ENCODE measurements around the gene RAD51B.
"Not testable (repeated sequence)": the region's sequence is repeated elsewhere in the genome, so short reads cannot be mapped to it uniquely, and the experiment has no call there.

RAD51B gene

DNA sequence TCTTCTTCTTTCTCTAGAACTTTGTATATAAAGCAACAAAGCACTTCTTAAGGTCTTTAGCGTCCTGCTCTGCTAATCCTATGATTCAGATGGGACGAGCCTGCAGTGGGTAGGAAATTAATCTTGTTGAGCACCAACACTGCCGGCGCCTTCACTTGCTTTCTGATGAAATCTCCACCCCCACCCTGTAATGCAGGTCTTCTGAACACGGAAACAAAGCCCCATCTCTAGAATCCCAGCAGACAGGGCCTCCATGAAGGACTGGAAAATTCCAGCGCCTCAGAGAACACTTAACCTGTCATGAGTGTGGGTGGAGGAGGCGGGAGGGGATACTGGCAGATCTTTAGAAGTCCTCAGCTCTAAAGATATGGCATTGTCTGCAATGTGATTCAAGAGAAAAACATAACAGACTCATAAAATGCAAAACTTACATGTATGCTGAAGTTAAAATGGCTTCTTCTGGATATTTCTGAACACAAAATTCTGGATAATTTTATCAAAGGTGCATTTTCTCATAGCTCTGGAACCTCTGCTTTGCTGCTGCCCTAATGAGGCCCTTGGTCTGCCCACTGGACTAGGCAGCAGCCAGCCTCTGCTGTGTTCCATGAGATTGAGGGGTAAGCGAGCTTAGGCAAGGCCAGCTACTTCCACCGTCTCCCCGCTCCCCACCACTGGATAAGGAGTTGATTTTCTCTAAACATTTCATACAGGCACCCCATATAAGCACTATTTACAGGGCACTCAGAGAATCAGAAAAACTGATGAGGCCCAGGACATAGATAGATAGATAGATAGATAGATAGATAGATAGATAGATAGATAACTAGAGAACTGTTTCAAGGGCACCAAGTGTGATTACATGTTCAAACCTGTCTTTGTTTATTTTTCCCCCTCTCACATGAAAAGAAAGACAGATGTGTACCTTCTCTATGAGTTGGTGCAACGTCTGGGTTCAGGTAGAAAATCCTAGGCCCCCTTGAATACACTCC, 930.2 kb downstream of the RAD51B start:
- no peak for DNase-seq (ENCODE audit: low spot score)

DNA sequence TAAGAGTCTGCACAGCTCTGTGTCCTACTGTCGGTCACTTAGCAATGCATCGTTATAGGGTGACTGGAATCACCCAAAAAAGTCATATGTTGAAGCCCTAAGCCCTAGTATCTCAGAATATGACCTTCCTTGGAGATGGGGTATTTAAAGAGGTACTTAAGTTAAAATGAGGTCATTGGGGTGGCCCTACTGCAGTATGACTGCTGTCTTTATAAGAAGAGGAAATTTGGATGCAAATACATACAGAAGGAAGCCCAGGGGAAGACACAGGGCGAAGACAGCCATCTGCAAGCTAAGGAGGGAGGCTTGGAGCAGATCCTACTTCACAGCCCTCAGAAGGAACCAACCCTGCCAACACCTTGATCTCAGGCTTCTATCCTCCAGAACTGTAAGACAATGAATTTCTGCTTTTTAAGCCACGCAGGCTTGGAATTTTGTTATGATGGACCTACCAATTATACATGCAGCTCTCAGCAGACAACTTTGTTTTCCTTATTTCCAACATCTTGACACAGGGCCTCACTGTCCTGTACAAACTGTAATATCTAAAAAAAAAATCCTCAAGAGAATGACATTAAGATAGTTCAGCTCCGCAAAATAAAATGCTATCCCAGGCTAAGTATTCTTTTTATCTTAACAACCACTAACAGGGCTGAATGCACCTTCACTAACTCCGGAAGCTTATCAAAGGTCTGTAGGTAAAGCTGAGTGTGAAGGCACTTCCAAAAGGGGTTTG, 932.9 kb downstream of the RAD51B start:
- no peak for DNase-seq (ENCODE audit: low spot score)

DNA sequence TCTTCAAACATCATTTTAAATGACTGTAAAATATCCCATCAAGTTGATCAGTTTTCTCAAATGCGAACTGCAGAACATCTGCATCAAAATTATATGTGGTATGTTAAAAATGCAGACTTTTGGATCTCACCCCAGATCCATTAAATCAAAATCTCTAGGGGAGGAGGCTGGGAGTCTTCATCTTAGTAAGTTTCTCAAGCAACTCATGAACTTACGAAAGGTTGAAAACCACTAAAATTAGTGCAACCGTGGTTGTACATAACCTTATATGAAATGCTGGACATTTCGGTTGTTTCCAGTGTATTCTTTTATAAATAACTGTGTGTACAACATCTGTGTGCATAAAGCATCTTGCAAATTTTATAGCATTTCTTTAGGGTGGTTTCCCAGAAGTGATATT, 934.1 kb downstream of the RAD51B start:
- no peak for DNase-seq (ENCODE audit: low spot score)

DNA sequence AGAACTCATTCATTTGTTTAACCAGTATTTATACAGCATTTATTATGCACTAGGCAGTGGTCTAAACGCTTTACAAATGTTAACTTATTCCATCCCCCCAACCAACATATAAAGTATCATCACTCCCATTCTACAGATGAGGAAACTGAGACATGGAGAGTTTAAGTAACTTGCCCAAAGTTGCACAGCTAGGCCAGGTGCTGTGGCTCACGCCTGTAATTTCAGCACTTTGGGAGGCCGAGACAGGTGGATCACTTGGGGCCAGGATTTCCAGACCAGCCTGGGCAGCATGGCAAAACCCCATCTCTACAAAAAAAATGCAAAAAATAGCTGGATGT, 935.4 kb downstream of the RAD51B start:
- no peak for DNase-seq (ENCODE audit: low spot score)

DNA sequence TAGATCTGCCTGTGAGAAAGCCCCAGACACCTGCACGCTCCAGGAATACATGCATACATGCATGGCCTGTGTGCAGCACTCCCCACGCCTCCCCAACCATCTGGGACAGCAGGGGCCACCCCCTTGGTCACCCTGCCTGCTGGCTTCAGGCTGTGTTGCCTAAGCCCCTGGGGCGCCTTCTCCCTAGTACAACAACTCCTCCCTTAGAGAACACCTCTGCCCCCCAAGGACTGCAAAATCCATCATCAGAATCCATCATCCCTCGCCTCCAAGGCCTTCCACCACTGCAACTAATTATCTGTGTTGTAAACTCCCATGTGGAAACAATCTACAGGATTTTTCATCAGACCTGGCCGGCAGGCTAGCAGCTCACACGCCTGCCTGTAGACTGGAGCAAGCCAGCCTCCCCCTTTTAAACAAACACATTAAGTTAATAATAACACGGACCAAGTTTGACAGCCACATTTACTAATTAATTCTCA, 936.5 kb downstream of the RAD51B start:
- DNase-seq (ENCODE audit: low spot score), result no peak

DNA sequence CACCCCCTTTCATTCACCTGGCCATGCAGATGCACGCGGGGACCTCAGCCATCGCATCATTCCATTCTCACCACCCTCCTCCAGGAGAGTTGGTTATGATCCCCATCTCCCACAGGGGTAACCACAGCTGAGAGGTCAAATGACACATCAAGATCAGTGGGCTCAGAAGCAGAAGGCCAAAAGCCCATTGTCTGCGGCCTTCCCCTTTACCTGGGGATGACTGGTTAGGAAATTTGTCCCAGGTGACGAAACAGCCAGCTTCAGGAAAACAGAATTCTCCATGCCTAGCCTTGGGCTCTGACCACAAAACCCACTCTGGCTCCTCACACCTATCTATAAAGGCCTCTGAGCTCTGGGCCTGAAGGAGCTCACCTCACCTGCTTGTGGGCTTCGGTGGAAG, 937.2 kb downstream of the RAD51B start:
- DNase-seq (ENCODE audit: low spot score), result no peak

DNA sequence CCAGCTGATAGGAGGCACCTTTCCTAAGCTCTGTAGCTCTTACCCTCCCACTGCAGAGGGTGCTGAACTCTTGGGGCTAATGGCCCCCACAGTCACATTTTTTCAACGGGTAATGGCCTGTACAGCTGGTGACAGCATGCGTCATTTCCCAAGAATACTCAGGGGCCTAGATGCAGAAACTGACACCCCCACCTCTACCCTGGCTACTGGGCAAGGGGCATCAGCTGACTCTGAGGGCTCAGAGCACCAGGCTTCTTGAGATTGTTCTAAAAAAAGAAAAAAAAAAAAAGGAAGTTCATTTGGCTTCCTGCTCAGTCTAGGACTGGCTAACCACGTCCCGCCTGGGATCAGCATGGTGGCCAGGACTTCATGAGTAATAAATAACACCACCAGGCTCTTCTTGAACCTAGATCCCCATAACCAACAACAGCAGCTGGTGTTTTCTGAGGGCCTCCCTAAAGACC, 938.1 kb downstream of the RAD51B start:
- DNase-seq (ENCODE audit: low spot score), result peak; percentile 62

DNA sequence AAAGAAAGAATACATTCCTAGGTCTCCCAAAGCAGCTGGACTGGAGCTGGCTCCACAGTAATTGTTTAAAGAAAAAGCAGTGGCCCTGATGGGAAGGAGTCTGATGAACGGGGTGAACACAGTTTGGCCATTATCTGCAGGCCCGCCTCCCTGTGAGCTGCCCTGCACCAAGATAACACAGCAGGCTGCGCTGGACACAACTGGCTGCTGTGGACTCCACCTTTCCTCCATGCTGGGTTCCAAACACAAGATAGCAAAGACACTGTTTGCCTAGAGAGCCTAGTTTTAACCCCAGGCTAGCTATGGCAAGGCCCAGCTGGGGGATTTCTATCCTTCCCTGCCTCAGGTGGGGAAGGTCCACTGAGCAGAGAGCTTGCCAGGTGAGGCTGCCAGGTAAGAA, 938.7 kb downstream of the RAD51B start:
- DNase-seq (ENCODE audit: low spot score), result no peak

DNA sequence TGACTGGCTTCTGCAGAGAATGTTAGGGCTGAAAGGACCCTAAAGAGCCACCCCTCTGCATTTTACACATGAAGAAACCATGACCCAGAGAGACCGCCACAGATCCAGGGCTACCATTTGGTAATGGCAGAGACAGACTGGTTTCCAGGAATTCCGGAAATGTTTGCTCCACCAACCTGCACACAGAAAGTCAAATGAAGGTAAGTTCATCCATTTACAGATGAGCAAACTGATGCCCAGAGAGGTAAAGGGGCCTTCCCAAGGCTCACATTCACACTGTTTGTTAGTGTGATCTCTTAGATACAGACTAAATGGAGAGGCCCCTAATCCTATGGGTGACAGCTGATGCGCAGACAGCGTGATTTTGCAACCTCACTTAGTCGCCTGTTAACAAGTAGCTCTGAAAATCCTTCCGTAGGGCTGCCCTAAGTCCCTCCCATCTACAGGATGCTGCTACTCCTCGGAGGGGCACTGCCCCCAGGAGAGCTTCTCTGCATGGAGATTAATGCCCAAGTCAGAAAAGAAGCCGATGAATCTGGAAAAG, 939.5 kb downstream of the RAD51B start:
- DNase-seq (ENCODE audit: low spot score), result no peak

DNA sequence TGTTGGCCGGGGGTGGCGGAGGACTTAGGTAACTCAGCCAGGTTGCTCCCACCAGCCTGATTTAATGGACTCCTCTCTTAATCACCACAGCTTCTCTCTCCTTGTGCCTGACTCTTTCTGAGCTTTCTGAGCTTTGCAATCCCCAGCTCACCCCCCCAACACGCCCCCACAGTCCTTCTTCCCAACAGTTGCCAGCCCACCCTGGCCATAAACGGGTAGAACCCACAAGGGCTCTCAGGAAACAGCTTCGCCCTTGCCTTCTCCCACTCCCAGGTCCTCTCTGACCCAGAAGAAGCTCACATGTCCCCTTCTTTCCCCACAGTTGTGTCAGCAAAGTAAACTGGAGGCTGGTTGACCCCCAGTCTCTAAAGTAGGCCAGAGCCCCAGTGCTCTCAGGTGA, 940.4 kb downstream of the RAD51B start:
- no peak for DNase-seq (ENCODE audit: low spot score)

DNA sequence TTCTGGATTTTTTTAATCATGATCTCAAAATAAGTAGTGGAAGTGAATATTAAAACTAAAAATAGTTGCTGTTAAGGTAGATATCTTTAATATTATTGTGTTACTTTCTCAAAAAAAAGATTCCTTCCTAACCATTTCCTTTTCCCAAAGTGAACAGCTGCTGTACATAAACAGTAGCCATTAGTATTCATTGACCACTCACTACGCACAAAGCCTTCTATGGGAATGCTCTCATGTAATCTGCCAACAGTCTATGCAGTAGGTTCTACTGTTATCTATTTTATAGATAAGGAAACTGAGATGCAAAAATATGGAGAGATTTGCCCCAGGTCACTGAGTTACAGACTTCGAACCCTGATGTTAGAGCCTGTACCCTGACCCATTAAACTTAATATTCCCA, 941.2 kb downstream of the RAD51B start:
- no peak for DNase-seq (ENCODE audit: low spot score)

DNA sequence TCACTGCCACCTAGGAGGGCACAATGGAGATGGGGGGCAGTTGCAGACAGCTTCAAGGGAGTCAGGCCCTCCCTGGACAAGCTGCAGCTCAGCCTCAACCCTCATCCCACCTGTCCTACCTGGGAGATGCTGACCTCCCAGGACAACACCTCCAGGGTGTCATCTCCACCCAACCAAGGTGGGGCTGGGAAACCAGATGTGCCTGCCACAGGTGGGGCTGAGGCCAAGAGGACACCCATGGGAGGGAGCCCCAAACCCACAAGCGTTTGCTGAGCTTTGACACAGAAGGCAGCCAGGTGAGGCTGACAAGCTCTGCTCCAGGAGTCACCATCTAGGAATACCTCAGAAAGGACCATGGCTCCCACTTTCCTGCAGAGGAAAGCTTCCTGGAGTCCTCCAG, 941.8 kb downstream of the RAD51B start:
- DNase-seq (ENCODE audit: low spot score), result no peak

DNA sequence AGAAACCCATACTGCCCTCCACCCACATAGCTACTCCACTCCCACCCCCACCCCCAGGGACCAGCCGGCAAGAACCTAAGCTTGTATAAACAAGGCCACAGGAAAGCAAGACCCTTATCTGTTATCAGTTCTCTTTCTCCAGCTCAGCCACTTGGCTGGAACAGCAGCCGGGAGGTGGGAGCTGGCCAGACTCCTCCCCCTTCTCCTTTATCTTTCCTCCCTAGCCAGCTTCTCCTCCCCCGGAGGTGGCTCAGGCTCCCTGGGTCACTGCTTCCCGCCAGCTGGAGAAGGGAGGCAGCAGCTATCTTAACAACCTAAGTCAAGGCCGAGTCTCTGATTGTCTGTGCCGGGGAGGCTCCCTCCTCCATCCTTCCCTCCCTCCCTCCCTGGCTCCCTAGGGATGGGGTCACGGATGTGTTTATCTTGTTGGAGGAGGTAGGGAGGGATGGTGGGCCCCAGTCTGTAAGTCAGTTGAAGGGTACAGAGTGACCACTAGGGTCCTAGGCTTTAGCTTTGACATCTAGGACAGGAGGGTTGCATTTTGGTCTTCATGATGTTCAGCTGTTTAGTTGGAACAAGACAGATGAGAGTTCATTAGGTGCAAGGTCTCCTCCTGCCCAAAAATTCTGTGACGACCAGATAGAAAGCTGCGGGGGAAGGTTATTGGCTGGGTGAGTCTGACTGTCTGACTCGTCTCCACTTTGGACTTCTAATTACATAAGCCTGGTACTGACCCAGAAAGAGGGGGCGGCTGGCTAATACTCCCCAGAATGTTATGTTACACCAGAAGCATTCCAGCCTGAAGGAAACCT, 943.6 kb downstream of the RAD51B start:
- no peak for DNase-seq (ENCODE audit: low spot score)

DNA sequence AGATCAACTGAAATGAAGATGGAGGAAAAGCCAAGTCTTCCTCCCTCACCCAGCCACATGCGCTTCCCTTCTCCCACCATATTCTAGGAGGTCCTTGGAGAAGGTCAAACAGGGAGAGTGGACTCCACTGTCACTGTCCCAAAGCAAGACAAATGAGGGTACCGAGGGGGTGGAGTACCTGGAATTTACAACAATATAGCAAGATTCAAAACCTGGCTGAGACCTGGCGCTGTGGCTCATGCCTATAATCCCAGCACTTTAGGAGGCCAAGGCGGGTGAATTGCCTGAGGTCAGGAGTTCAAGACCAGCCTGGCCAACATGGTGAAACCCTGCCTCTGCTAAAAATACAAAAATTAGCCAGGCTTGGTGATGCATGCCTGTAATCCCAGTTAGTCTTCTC, 944.3 kb downstream of the RAD51B start:
- DNase-seq (ENCODE audit: low spot score), result not testable (repeated sequence)

DNA sequence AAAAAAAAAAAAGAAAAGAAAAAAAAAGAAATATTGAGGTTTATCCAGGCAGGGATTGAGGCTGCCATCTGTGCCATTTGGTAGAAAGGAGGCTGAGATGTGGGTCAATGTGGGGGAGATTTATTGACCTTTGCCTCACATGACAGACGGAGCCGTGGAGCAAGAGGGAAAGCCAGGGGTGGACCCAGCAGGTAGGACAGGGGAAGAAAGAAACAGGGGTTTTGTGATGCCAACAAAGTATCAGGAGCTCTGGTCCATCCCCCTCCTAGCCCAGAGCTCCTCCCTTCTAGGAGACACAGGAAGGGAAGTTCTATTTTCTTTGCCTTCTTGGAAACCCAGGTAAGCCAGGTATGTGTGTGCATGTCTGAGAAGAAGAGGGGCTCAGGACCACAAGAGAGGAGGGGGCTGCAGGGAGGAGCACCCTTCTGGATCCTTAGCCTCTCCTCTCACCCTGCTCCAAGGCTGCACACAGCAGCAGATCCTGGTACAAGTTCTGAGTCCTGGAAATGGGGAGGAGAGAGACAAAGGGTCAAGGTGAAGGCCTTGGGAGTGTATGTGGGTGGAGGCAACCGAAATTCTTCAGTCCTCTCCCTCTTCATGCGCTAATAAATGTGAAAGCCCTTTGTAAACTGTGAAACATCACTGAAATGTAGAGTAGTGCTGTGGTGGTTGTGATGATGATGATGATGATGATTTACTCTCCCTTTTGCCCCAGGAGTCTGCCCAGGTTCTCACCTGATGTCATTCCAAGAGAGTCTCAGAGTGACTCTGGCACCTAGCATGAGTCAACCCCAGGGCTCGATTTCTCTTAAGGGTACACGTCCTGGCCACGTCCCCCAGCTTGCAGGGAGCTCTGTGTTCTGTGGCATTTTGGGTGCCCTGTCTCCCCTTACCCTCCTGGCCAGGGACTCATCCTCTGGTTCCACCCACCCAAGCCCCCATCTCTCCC, 947.0 kb downstream of the RAD51B start:
- DNase-seq (ENCODE audit: low spot score), result no peak

DNA sequence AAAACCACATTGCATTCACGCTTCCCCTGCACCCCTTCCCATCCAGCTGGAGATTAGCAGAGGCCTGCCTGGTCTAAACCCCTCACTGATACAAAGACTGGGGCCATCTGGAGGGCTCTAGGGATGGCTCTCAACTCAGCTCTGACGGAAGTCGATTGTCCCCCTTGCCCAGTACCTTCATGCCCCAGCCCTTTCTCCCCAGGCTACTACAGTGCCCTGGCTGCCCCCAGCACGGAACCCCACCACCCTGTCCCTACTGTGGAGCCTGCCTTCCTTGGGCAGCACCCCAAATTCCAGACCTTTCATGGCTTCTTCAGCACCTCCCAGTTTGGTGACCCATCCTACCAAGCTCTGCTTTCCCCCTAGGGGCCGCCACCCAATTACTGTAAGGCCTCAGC, 947.7 kb downstream of the RAD51B start:
- DNase-seq (ENCODE audit: low spot score), result no peak

DNA sequence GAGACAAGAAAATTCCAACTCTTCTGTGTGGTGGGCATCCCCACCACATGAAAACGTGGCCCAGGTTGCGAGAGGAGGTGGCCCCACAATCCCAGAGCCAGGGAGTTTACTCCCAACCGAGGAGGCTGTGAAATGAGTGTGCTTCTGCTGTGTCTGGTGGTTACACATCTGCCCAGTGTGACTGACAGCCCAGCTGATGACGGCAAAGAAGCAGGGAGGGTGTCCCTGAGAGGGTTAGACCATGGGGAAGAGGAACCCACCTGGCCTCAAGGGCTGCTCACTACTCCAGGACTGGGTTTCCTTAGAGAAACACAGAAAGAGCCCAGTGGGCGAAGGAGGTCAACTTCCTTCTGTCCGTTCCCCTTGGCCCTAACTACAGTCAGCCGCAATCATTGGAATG, 948.7 kb downstream of the RAD51B start:
- no peak for DNase-seq (ENCODE audit: low spot score)

DNA sequence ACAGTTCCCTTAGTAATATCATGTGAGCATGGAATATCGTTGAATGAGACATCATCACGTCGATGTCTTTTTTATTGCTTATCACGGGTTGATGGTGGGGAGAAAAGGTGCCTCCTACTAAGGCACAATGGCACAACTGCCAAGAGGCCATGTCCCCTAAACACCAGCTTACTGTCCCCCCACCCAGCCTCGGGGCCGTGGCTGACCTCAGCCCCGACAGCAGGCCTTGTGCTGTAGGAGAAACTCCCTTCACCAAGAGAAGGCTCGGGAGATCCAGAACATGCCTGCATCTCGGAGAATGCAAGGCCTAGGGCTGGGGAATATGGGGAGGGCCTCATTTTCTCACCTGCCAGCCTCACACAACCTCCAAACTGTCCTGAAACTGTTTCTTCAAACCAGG, 950.5 kb downstream of the RAD51B start:
- no peak for DNase-seq (ENCODE audit: low spot score)

DNA sequence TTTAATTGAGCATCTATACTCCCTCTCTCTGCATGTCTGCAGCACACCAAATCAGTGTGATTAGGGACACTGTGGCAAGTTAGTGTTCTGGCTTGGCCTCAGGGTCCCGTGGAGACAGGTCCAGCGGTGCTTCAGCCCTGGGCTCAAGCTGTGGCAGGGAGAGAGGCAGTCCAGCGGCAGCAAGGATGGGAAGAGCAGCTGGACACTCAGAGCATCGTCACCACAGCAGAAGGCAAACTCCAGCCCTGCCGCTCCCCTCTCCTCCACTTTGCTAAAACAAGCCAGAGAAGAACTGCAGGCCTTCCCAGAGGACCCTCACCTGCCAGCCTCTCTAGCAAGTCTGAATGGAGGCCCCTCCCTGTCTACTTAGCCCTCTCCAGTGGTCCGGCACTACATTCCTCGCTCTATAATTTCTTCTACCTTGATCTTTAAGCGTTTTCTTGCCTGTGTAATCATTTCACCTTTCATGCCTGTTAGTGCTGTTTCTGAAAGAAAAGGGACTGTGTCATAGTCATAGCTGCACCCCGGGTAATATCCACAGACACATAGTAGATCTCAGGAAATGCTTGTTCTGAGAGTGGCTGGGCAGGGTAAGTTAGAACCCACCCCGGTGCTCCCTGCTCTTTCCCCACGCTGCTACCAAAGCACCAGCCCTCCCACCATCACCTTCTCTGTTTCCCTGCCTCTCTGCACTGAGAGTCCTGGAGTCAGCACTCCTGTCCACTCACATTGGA, 951.1 kb downstream of the RAD51B start:
- no peak for DNase-seq (ENCODE audit: low spot score)

DNA sequence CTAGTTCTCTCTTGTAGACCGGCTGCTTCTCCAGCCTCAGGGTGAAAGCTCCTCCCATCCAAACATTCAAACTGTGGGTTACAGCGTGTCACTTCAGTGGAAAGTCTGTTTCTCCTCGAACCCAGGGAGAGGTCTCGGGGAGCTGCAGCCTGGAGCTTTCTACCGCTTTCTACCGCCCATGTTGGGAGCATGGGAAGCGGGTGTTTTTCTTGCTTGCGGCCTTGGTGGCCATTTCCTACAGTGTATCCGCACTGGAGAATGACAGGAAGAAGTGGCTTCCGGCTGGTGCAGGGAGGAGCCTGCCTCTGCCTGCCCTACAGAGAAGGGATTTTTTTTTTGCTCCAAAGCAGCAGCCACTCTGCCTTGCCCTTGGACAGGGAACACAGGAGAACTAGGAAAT, 952.1 kb downstream of the RAD51B start:
- no peak for DNase-seq (ENCODE audit: low spot score)

Measured in globus pallidus (tissue), 1 donor.